Measurements from ENCODE around the gene MGAT3. TPM values are rescaled to one million over a fixed set of nuclear protein-coding genes. Genes with fewer than 3 reads are reported as not detected.
"Not testable (repeated sequence)": the region's sequence is repeated elsewhere in the genome, so short reads cannot be mapped to it uniquely, and the experiment has no call there.

Gene MGAT3
- 10 to 100 TPM in 1 of 2 donors, 1 to 10 TPM in 1; 2.5 to 11.0 TPM for total RNA-seq
- polyA plus RNA-seq, result 1 to 10 TPM in 1 of 2 donors, under 1 TPM in 1; 0.26 to 1.1 TPM
- long read RNA-seq, donor 1, partial matches to known transcripts, result 0 of 5 reads
- long read RNA-seq, donor 1, other reads (novel, unspliced or antisense), result 5 of 5 reads
- long read RNA-seq, donor 2, partial matches to known transcripts, result 8 of 16 reads
- long read RNA-seq, donor 2, other reads (novel, unspliced or antisense), result 8 of 16 reads

- intact Hi-C loops (cut with DNase I), result no loop called here
- Histone ChIP-seq H3K27me3 (ENCODE audit: control insufficient read depth in 1 of 2, insufficient read depth in 2 of 2, low read length in 1 of 2) (no peaks in the 10 kb centered on the region), H3K27ac (ENCODE audit: low read depth in 1 of 2, low read length in 2 of 2) (no peak within 1 kb of the TSS), H3K4me1 (ENCODE audit: control insufficient read depth in 1 of 2, insufficient read depth in 2 of 2, low read length in 2 of 2) (no peaks in the 10 kb centered on the region), H3K36me3 (ENCODE audit: control insufficient read depth in 1 of 2, insufficient read depth in 2 of 2, low read length in 1 of 2) (no peaks in the 10 kb centered on the region), H3K4me3 (ENCODE audit: low read length in 2 of 2) (peak within 1 kb of the TSS; percentile 0 to 28), H3K9me3 (ENCODE audit: control insufficient read depth, low read length) (no peaks in the 10 kb centered on the region)
- no peak for ATAC-seq (ENCODE audit: low FRiP score)
- peak in 1 of 2 donors; percentile 72 for DNase-seq
- 25 to 33% methylated on average over 55 to 80 of the region's 80 CpGs for WGBS, 2 donors
Observed at GRCh38 chr22:39456522-39457197, at the start of gene MGAT3. Gene MGAT3 (plus strand): TSS chr22:39457012. CDS start chr22:39487348, 30,336 bp downstream.

GRCh38 chr22:39408173-39408572, 48.6 kb upstream of the MGAT3 start:
- peak; percentile 26 for ATAC-seq (ENCODE audit: low FRiP score)
- DNase-seq, result peak; percentile 13 to 17
- Histone ChIP-seq H3K27ac (ENCODE audit: low read depth in 1 of 2, low read length in 2 of 2) (no peak overlapping the region), H3K9me3 (ENCODE audit: control insufficient read depth, low read length) (no peaks in the 10 kb centered on the region), H3K4me3 (ENCODE audit: low read length in 2 of 2) (no peak overlapping the region), H3K27me3 (ENCODE audit: control insufficient read depth in 1 of 2, insufficient read depth in 2 of 2, low read length in 1 of 2) (no peaks in the 10 kb centered on the region), H3K4me1 (ENCODE audit: control insufficient read depth in 1 of 2, insufficient read depth in 2 of 2, low read length in 2 of 2) (no peaks in the 10 kb centered on the region), H3K36me3 (ENCODE audit: control insufficient read depth in 1 of 2, insufficient read depth in 2 of 2, low read length in 1 of 2) (no peaks in the 10 kb centered on the region)
- WGBS, 2 donors, result 84 to 87% methylated on average over 11 of the region's 11 CpGs
- intact Hi-C loops (cut with DNase I), result loop anchor here in 1 of 2 donors (10.0 kb wide), 1 partner anchor 87 kb away; no protein-coding TSS in a partner anchor

- H3K27me3 ChIP-seq (ENCODE audit: control insufficient read depth in 1 of 2, insufficient read depth in 2 of 2, low read length in 1 of 2), result no peaks in the 10 kb centered on the region
- no peak overlapping the region for H3K4me3 ChIP-seq (ENCODE audit: low read length in 2 of 2)
- no peak for DNase-seq
- 47 to 77% methylated on average over 1 of the region's 1 CpG for WGBS, 2 donors
- no peak overlapping the region for H3K27ac ChIP-seq (ENCODE audit: low read depth in 1 of 2, low read length in 2 of 2)
- no peaks in the 10 kb centered on the region for H3K4me1 ChIP-seq (ENCODE audit: control insufficient read depth in 1 of 2, insufficient read depth in 2 of 2, low read length in 2 of 2)
- ATAC-seq (ENCODE audit: low FRiP score), result no peak
- H3K9me3 ChIP-seq (ENCODE audit: control insufficient read depth, low read length), result no peaks in the 10 kb centered on the region
- intact Hi-C loops (cut with DNase I), result loop anchor here in 1 of 2 donors (10.0 kb wide), 1 partner anchor 86 kb away; no protein-coding TSS in a partner anchor
- no peaks in the 10 kb centered on the region for H3K36me3 ChIP-seq (ENCODE audit: control insufficient read depth in 1 of 2, insufficient read depth in 2 of 2, low read length in 1 of 2)
Observed at GRCh38 chr22:39408807-39409206, 48.0 kb upstream of the MGAT3 start.

GRCh38 chr22:39409516-39410029, 47.2 kb upstream of the MGAT3 start:
- 93% methylated on average over 11 of the region's 11 CpGs for WGBS, 2 donors
- intact Hi-C loops (cut with DNase I), result loop anchor here in 1 of 2 donors (10.0 kb wide), 1 partner anchor 85 kb away; no protein-coding TSS in a partner anchor
- ATAC-seq (ENCODE audit: low FRiP score), result no peak
- no peaks in the 10 kb centered on the region for H3K9me3 ChIP-seq (ENCODE audit: control insufficient read depth, low read length)
- H3K4me3 ChIP-seq (ENCODE audit: low read length in 2 of 2), result no peak overlapping the region
- peak in 1 of 2 donors; percentile 10 for DNase-seq
- H3K27me3 ChIP-seq (ENCODE audit: control insufficient read depth in 1 of 2, insufficient read depth in 2 of 2, low read length in 1 of 2), result no peaks in the 10 kb centered on the region
- H3K27ac ChIP-seq (ENCODE audit: low read depth in 1 of 2, low read length in 2 of 2), result no peak overlapping the region
- H3K4me1 ChIP-seq (ENCODE audit: control insufficient read depth in 1 of 2, insufficient read depth in 2 of 2, low read length in 2 of 2), result no peaks in the 10 kb centered on the region
- H3K36me3 ChIP-seq (ENCODE audit: control insufficient read depth in 1 of 2, insufficient read depth in 2 of 2, low read length in 1 of 2), result no peaks in the 10 kb centered on the region

GRCh38 chr22:39410264-39410663, 46.5 kb upstream of the MGAT3 start:
- Histone ChIP-seq H3K27me3 (ENCODE audit: control insufficient read depth in 1 of 2, insufficient read depth in 2 of 2, low read length in 1 of 2) (no peaks in the 10 kb centered on the region), H3K36me3 (ENCODE audit: control insufficient read depth in 1 of 2, insufficient read depth in 2 of 2, low read length in 1 of 2) (no peaks in the 10 kb centered on the region), H3K4me1 (ENCODE audit: control insufficient read depth in 1 of 2, insufficient read depth in 2 of 2, low read length in 2 of 2) (no peaks in the 10 kb centered on the region), H3K4me3 (ENCODE audit: low read length in 2 of 2) (no peak overlapping the region), H3K9me3 (ENCODE audit: control insufficient read depth, low read length) (no peaks in the 10 kb centered on the region), H3K27ac (ENCODE audit: low read depth in 1 of 2, low read length in 2 of 2) (no peak overlapping the region)
- ATAC-seq (ENCODE audit: low FRiP score) (no peak), DNase-seq (peak; percentile 8 to 21)
- WGBS, 2 donors, result 92 to 93% methylated on average over 4 of the region's 4 CpGs
- intact Hi-C loops (cut with DNase I), result no loop called here

GRCh38 chr22:39411828-39412365, 44.9 kb upstream of the MGAT3 start:
- peak in 1 of 2 donors; percentile 32 for DNase-seq
- WGBS, 2 donors, result 90 to 91% methylated on average over 11 of the region's 11 CpGs
- H3K36me3 ChIP-seq (ENCODE audit: control insufficient read depth in 1 of 2, insufficient read depth in 2 of 2, low read length in 1 of 2); H3K27me3 ChIP-seq (ENCODE audit: control insufficient read depth in 1 of 2, insufficient read depth in 2 of 2, low read length in 1 of 2); H3K4me3 ChIP-seq (ENCODE audit: low read length in 2 of 2); ATAC-seq (ENCODE audit: low FRiP score); H3K4me1 ChIP-seq (ENCODE audit: control insufficient read depth in 1 of 2, insufficient read depth in 2 of 2, low read length in 2 of 2); H3K9me3 ChIP-seq (ENCODE audit: control insufficient read depth, low read length); H3K27ac ChIP-seq (ENCODE audit: low read depth in 1 of 2, low read length in 2 of 2); intact Hi-C loops (cut with DNase I): not testable (repeated sequence)

- H3K9me3 ChIP-seq (ENCODE audit: control insufficient read depth, low read length); H3K36me3 ChIP-seq (ENCODE audit: control insufficient read depth in 1 of 2, insufficient read depth in 2 of 2, low read length in 1 of 2); ATAC-seq (ENCODE audit: low FRiP score); H3K4me1 ChIP-seq (ENCODE audit: control insufficient read depth in 1 of 2, insufficient read depth in 2 of 2, low read length in 2 of 2); H3K27me3 ChIP-seq (ENCODE audit: control insufficient read depth in 1 of 2, insufficient read depth in 2 of 2, low read length in 1 of 2); H3K4me3 ChIP-seq (ENCODE audit: low read length in 2 of 2); intact Hi-C loops (cut with DNase I); H3K27ac ChIP-seq (ENCODE audit: low read depth in 1 of 2, low read length in 2 of 2): not testable (repeated sequence)
- 90 to 92% methylated on average over 7 of the region's 7 CpGs for WGBS, 2 donors
- DNase-seq, result peak in 1 of 2 donors; percentile 20
Observed at GRCh38 chr22:39413204-39413603, 43.6 kb upstream of the MGAT3 start.

GRCh38 chr22:39414377-39414776, 42.4 kb upstream of the MGAT3 start:
- no peak overlapping the region for H3K4me3 ChIP-seq (ENCODE audit: low read length in 2 of 2)
- H3K4me1 ChIP-seq (ENCODE audit: control insufficient read depth in 1 of 2, insufficient read depth in 2 of 2, low read length in 2 of 2), result no peaks in the 10 kb centered on the region
- no peaks in the 10 kb centered on the region for H3K27me3 ChIP-seq (ENCODE audit: control insufficient read depth in 1 of 2, insufficient read depth in 2 of 2, low read length in 1 of 2)
- H3K9me3 ChIP-seq (ENCODE audit: control insufficient read depth, low read length), result no peaks in the 10 kb centered on the region
- H3K27ac ChIP-seq (ENCODE audit: low read depth in 1 of 2, low read length in 2 of 2), result no peak overlapping the region
- ATAC-seq (ENCODE audit: low FRiP score), result no peak
- DNase-seq, result peak in 1 of 2 donors; percentile 51
- intact Hi-C loops (cut with DNase I), result no loop called here
- WGBS, 2 donors, result 94 to 97% methylated on average over 7 of the region's 7 CpGs
- H3K36me3 ChIP-seq (ENCODE audit: control insufficient read depth in 1 of 2, insufficient read depth in 2 of 2, low read length in 1 of 2), result peaks cover 0 to 11% of the 10 kb centered on the region in 2 donors
